ENCODE results near the gene CAPN2. TPM values are rescaled to one million over a fixed set of nuclear protein-coding genes. Genes with fewer than 3 reads are reported as not detected.

Gene CAPN2
- total RNA-seq, 1 donor from 2014 or later, result 281 TPM

DNA sequence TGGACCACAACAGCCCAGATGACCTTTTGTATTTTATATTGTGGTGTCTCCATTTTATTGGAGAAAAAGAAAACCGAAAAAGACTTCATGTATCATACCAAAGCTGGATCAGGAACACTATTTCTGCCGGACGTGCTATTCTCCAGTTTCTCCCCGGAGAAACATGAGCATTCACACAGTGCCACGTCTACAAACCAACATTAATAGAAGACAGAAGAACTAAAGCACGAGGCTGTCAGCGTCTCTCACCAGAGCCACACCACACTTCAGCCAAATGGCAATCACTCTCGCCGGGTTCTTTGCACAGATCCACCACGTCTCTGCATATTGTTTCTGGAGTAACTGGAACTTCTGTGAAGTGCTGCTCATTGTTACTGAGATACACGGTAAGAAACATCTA, 108.6 kb downstream of the CAPN2 start:
- TF ChIP-seq CTCF (conservative IDR thresholded peaks at IDR 0.05; ENCODE audit: low read depth, low read length), result no peak
- no peak overlapping the region for H3K4me3 ChIP-seq (ENCODE audit: low read depth, low read length)
- DNase-seq (ENCODE audit: low read depth), result no peak

DNA sequence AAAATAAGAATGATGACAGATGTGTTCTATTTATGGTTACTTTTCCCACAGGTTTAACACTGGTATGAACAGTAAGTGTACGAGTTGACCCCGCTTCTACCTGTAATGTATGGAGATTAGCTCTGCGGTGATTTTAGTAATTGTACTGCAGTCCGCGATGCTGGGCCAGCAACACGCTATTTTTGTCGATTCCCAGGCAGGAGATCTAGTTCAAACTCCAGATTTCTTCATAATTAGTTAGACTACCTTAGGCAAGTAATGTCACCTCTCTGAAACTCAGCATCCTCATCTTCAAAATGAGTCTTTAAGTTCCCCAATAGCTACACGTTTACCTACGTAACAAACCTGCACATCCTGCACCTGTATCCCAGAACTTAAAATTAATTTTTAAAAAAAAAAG, 111.9 kb downstream of the CAPN2 start:
- TF ChIP-seq CTCF (conservative IDR thresholded peaks at IDR 0.05; ENCODE audit: low read depth, low read length), result no peak
- no peak overlapping the region for H3K4me3 ChIP-seq (ENCODE audit: low read depth, low read length)
- DNase-seq (ENCODE audit: low read depth), result no peak

DNA sequence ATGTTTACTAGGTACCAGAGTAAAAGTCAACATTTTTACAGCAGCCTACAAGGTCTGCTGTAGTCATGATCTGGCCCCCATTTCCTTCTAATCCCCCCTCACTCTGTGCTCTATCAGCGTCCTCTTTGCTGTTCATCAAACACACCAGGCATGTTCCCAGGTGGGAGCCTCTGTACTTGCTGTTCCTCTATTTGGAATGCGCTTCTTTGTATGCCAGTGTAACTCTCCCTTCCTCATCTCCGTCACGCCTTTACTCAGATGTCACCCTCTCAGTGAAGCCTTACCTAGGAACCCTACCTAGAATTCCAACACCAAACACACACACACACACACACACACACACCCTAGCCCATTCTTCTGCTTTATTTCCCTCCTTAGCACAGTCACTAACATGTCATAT, 112.4 kb downstream of the CAPN2 start:
- no peak for TF ChIP-seq CTCF (conservative IDR thresholded peaks at IDR 0.05; ENCODE audit: low read depth, low read length)
- no peak for DNase-seq (ENCODE audit: low read depth)
- H3K4me3 ChIP-seq (ENCODE audit: low read depth, low read length), result no peak overlapping the region

Other genes starting within 250 kb of the CAPN2 start
- not detected in 2 replicates for gene CAPN8, start 46.8 kb upstream of the CAPN2 start, total RNA-seq
- gene TP53BP2, start 133.4 kb downstream of the CAPN2 start, total RNA-seq, result 37.9 and 102 TPM in 2 replicates

All from epithelial cell of proximal tubule (primary cell).